Prostate gland (tissue), 2 donors: ENCODE data around the gene ZNF414. TPM values are rescaled to one million over a fixed set of nuclear protein-coding genes. Genes with fewer than 3 reads are reported as not detected.

ENCODE experiments used
- DNase-seq: peaks from one replicate; pipeline ENCODE4 v3.0.0-alpha.2; 2019; ENCODE audit warnings: low spot score
- H3K27ac ChIP-seq, 2 donors: fragments of 200-600 bp; sonication (generic); 2 replicates each; pipeline ENCODE4 v1.5.1; 2017 to 2019
- H3K27me3 ChIP-seq: fragments of 200-600 bp; sonication (generic); replicated peaks from 2 replicates; pipeline ENCODE4 v1.5.1; 2019; ENCODE audit not compliant: insufficient read depth
- H3K36me3 ChIP-seq, 2 donors: fragments of 200-600 bp; sonication (generic); 1 replicate in 1 of 2; 2 replicates in 1 of 2; pipeline versions ENCODE4 v1.5.1 to v1.8.1; 2017 to 2019
- H3K4me1 ChIP-seq: fragments of 200-600 bp; sonication (generic); replicated peaks from 2 replicates; pipeline ENCODE4 v1.5.1; 2019
- H3K4me3 ChIP-seq, 2 donors: fragments of 200-600 bp; sonication (generic); 2 replicates each; pipeline ENCODE4 v1.5.1; 2017 to 2019
- H3K9me3 ChIP-seq: fragments of 200-600 bp; sonication (generic); 2 replicates; pipeline ENCODE4 v1.5.1; 2017
- CTCF ChIP-seq, 4 experiments: fragments of 200-600 bp in 2 of 4; fragments of 450-650 bp in 2 of 4; sonication (generic) in 2 of 4; IDR thresholded peaks; 1 replicate in 3 of 4; 2 replicates in 1 of 4; pipeline ENCODE4 v1.5.1; 2016 to 2019; ENCODE audit warnings: antibody characterized with exemption in 4 of 4, mild to moderate bottlenecking in 2 of 4, moderate library complexity in 2 of 4
- POLR2A ChIP-seq: fragments of 450-650 bp; IDR thresholded peaks from one replicate; pipeline ENCODE4 v1.6.1; 2016; ENCODE audit warnings: antibody characterized with exemption, mild to moderate bottlenecking
- POLR2AphosphoS5 ChIP-seq: sonication (generic); formaldehyde crosslinking; IDR thresholded peaks from one replicate; pipeline ENCODE4 v1.6.1; 2017; ENCODE audit warnings: antibody characterized with exemption
- WGBS: methylation state at CpG from one replicate; pipeline ENCODE4 v1.1.5; 2018; 5-methylcytosine and 5-hydroxymethylcytosine counted together
- intact Hi-C: fragments of 100-400 bp; cut with DNase I; formaldehyde crosslinking; loops from one replicate; pipeline ENCODE4 v1.14.2; 2022
- total RNA-seq, 2 donors: library from RNA; depleted of rRNA; stranded (reverse); fragments of >200 nt; gene quantifications; one replicate each; pipeline ENCODE4 v1.1.0, GENCODE V29; 2016

Gene ZNF414
- total RNA-seq, 2 donors from 2014 or later: 24.4 to 59.5 TPM

- Histone ChIP-seq H3K36me3 (peaks cover 0 to 4% of the 10 kb centered on the region in 2 donors), H3K27ac (no peak overlapping the region), H3K4me1 (peaks cover 9% of the 10 kb centered on the region), H3K4me3 (no peak overlapping the region), H3K27me3 (no peaks in the 10 kb centered on the region), H3K9me3 (no peaks in the 10 kb centered on the region)
- intact Hi-C loops: no loop called here
- 82% methylated on average over 4 of the region's 4 CpGs for WGBS
- DNase-seq: no peak
- no peak for TF ChIP-seq CTCF (IDR thresholded peaks at IDR 0.05)
- no peak for TF ChIP-seq POLR2A
- no peak for TF ChIP-seq POLR2AphosphoS5
Observed at GRCh38 chr19:8477889-8478288, 36.1 kb downstream of the ZNF414 start.

- no peak overlapping the region for H3K27ac ChIP-seq
- intact Hi-C loops: no loop called here
- H3K4me1 ChIP-seq: peaks cover 8% of the 10 kb centered on the region
- no peak overlapping the region for H3K4me3 ChIP-seq
- no peaks in the 10 kb centered on the region for H3K27me3 ChIP-seq
- peaks cover 4% of the 10 kb centered on the region in 2 donors for H3K36me3 ChIP-seq
- WGBS: 65% methylated on average over 8 of the region's 8 CpGs
- no peaks in the 10 kb centered on the region for H3K9me3 ChIP-seq
- DNase-seq: no peak
- TF ChIP-seq POLR2AphosphoS5 (no peak), POLR2A (no peak), CTCF (IDR thresholded peaks at IDR 0.05) (no peak)
Observed at GRCh38 chr19:8476524-8476923, 37.4 kb downstream of the ZNF414 start.

- H3K4me1 ChIP-seq: no peaks in the 10 kb centered on the region
- intact Hi-C loops: no loop called here
- WGBS: 100% methylated on average over 1 of the region's 1 CpG
- H3K4me3 ChIP-seq: no peak overlapping the region
- H3K36me3 ChIP-seq: peaks cover 4 to 8% of the 10 kb centered on the region in 2 donors
- no peaks in the 10 kb centered on the region for H3K27me3 ChIP-seq
- H3K27ac ChIP-seq: no peak overlapping the region
- TF ChIP-seq CTCF (IDR thresholded peaks at IDR 0.05) (no peak), POLR2A (no peak), POLR2AphosphoS5 (no peak)
- no peaks in the 10 kb centered on the region for H3K9me3 ChIP-seq
- DNase-seq: no peak
Observed at GRCh38 chr19:8475005-8475404, 39.0 kb downstream of the ZNF414 start.

GRCh38 chr19:8473648-8474476, 40.1 kb downstream of the ZNF414 start:
- 87% methylated on average over 6 of the region's 6 CpGs for WGBS
- no peak overlapping the region for H3K27ac ChIP-seq
- no peaks in the 10 kb centered on the region for H3K4me1 ChIP-seq
- H3K36me3 ChIP-seq: peaks cover 10 to 16% of the 10 kb centered on the region in 2 donors
- intact Hi-C loops: no loop called here
- no peak overlapping the region for H3K4me3 ChIP-seq
- no peak for DNase-seq
- no peaks in the 10 kb centered on the region for H3K9me3 ChIP-seq
- no peaks in the 10 kb centered on the region for H3K27me3 ChIP-seq
- TF ChIP-seq CTCF (IDR thresholded peaks at IDR 0.05) (no peak), POLR2AphosphoS5 (no peak)
